ENCODE data around the gene CAMK1.

GRCh38 chr3:9747267-9747666 is 22.5 kb downstream of the CAMK1 start:
- TF ChIP-seq POLR2A (IDR thresholded peaks at IDR 0.05) (no peak), CTCF (IDR thresholded peaks at IDR 0.05) (no peak)

Measured in esophagus squamous epithelium (tissue), 4 donors.